ENCODE measurements around the gene NAT16.
A peak's percentile ranks its signal among the peaks of the same experiment; 100 is the strongest.

GRCh38 chr7:101124376-101125056 lies 55.6 kb downstream of the NAT16 start:
- TF ChIP-seq, protein P1, sequence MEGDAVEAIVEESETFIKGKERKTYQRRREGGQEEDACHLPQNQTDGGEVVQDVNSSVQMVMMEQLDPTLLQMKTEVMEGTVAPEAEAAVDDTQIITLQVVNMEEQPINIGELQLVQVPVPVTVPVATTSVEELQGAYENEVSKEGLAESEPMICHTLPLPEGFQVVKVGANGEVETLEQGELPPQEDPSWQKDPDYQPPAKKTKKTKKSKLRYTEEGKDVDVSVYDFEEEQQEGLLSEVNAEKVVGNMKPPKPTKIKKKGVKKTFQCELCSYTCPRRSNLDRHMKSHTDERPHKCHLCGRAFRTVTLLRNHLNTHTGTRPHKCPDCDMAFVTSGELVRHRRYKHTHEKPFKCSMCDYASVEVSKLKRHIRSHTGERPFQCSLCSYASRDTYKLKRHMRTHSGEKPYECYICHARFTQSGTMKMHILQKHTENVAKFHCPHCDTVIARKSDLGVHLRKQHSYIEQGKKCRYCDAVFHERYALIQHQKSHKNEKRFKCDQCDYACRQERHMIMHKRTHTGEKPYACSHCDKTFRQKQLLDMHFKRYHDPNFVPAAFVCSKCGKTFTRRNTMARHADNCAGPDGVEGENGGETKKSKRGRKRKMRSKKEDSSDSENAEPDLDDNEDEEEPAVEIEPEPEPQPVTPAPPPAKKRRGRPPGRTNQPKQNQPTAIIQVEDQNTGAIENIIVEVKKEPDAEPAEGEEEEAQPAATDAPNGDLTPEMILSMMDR (CRISPR knock-in tag; IDR thresholded peaks at IDR 0.05) = no peak
- TF ChIP-seq SP1 (IDR thresholded peaks at IDR 0.05) (no peak), SP1 (CRISPR knock-in tag; IDR thresholded peaks at IDR 0.05) (peak; percentile 29; the same call in 1 of the 2 replicates), POLR2A (IDR thresholded peaks at IDR 0.05; ENCODE audit: insufficient read depth in 1 of 2, low read depth in 2 of 2, low read length in 2 of 2) (peak; percentile 56 to 77; a peak in 3 of 4 replicates), POLR2AphosphoS5 (IDR thresholded peaks at IDR 0.05; ENCODE audit: low read depth, low read length) (peak; percentile 74)
